GM21528 (cell line): ENCODE data around the gene SFT2D3.

Source experiments
- ATAC-seq: cut with Tn5 transposase; IDR thresholded peaks from one replicate; pipeline ENCODE4 v1.9.1; 2021; ENCODE audit warnings: mild to moderate bottlenecking, moderate library complexity; ENCODE audit not compliant: unreplicated experiment, low FRiP score

SFT2D3 gene

DNA sequence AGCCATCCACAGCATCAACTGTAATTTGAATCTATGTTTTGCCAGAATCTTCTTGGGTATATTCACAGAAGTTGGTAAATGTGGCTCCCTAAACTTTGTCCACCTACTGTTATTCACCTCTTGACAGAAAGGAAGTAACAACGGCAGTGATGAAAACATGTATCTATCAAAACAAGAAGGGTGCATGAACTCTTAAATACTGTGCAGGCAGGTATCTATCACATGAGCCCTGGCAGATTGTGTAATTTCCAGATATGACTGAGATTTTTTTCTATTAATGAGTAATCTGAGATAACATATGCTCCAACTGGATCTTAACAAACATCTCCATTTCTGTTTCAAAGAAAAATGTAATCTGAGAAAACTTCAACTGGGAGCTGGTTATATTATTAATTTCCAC lies 36.6 kb downstream of the SFT2D3 start:
- ATAC-seq, result no peak

GRCh38 chr2:127739800-127740199 lies 38.5 kb downstream of the SFT2D3 start:
- no peak for ATAC-seq

- no peak for ATAC-seq
Measured at GRCh38 chr2:127740665-127741288, 39.5 kb downstream of the SFT2D3 start.

GRCh38 chr2:127743477-127744026 lies 42.3 kb downstream of the SFT2D3 start:
- ATAC-seq, result no peak

DNA sequence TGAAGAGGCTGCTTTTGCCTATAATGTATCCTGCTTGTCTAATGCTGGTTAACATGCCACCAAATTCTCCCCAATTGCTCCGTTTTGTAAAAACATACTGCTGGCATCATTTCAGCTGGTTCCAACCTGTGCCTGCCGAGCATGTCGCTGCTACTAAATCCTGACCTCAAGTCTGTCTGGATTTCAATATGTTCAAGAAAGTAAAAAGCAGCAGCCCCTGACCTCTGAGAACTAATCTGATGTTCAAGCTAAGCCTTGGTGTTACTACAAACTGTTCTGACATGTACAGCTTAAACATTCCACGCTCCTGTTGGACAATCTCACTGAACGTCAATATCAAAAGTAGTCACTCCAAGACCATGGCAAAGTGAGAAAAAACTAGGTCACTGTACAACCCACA lies 46.3 kb downstream of the SFT2D3 start:
- no peak for ATAC-seq

GRCh38 chr2:127749537-127749936 lies 48.2 kb downstream of the SFT2D3 start:
- ATAC-seq, result peak; percentile 96

GRCh38 chr2:127753374-127753773 lies 52.1 kb downstream of the SFT2D3 start:
- ATAC-seq, result no peak

DNA sequence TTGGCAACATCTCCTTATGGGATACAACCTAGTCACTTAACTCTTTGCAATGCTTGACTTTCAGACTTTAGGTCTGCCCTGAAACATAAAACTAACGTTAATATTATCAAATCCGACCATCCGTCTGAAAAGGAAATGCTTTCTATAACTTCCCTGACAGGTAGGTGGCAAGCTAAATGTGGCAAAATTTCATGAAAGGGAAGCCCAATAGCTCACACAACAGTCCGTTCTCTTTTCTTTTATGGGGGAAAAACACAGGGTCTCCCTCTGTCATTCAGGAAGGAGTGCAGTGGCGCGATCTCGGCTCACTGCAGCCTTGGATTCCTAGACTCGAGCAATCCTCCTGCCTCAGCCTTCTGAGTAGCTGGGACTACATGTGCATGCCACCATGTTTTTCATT lies 52.9 kb downstream of the SFT2D3 start:
- ATAC-seq, result no peak
